ENCODE results near the gene TOX2.

TOX2 gene

DNA sequence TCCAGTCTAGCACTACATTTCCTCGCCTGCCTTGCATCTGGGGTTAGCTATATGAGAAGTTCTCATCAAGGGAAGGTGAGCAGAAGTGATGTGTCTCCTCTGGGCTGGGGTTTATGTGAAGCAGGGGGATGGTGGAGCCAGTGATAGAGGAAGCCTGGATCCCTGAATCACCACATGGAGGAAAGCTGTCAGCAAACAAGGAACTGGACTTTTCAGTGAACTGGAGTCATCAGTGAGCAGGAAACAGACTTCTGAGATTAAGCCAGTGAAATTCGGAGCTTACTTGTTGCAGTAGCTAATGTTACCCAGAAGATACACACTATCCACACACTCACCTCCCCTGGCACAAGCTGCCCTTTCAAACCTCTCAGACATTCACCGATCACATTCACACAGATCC is 13.4 kb upstream of the TOX2 start:
- Histone ChIP-seq H3K27me3 (replicated peaks; ENCODE audit: control insufficient read depth, insufficient read depth, low read length) (no peaks in the 10 kb centered on the region), H3K4me3 (replicated peaks; ENCODE audit: low read depth, low read length) (no peak overlapping the region), H3K36me3 (ENCODE audit: control insufficient read depth, insufficient read depth, low read length) (no peaks in the 10 kb centered on the region)
- TF ChIP-seq, protein P1, sequence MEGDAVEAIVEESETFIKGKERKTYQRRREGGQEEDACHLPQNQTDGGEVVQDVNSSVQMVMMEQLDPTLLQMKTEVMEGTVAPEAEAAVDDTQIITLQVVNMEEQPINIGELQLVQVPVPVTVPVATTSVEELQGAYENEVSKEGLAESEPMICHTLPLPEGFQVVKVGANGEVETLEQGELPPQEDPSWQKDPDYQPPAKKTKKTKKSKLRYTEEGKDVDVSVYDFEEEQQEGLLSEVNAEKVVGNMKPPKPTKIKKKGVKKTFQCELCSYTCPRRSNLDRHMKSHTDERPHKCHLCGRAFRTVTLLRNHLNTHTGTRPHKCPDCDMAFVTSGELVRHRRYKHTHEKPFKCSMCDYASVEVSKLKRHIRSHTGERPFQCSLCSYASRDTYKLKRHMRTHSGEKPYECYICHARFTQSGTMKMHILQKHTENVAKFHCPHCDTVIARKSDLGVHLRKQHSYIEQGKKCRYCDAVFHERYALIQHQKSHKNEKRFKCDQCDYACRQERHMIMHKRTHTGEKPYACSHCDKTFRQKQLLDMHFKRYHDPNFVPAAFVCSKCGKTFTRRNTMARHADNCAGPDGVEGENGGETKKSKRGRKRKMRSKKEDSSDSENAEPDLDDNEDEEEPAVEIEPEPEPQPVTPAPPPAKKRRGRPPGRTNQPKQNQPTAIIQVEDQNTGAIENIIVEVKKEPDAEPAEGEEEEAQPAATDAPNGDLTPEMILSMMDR (IDR thresholded peaks at IDR 0.05; ENCODE audit: insufficient read depth, low read length, poor library complexity, severe bottlenecking): no peak
- DNase-seq (ENCODE audit: extremely low read depth, insufficient read length): no peak

- TF ChIP-seq, protein P1 (IDR thresholded peaks at IDR 0.05; ENCODE audit: insufficient read depth, low read length, poor library complexity, severe bottlenecking): no peak
- no peak for DNase-seq (ENCODE audit: extremely low read depth, insufficient read length)
Measured at GRCh38 chr20:43903953-43904826, 10.5 kb upstream of the TOX2 start.

GRCh38 chr20:43904827-43905177 is 9.8 kb upstream of the TOX2 start:
- no peaks in the 10 kb centered on the region for H3K27me3 ChIP-seq (replicated peaks; ENCODE audit: control insufficient read depth, insufficient read depth, low read length)
- TF ChIP-seq, protein P1 (IDR thresholded peaks at IDR 0.05; ENCODE audit: insufficient read depth, low read length, poor library complexity, severe bottlenecking): no peak
- no peaks in the 10 kb centered on the region for H3K36me3 ChIP-seq (ENCODE audit: control insufficient read depth, insufficient read depth, low read length)
- DNase-seq (ENCODE audit: extremely low read depth, insufficient read length): no peak
- H3K4me3 ChIP-seq (replicated peaks; ENCODE audit: low read depth, low read length): no peak overlapping the region

More at GRCh38 chr20:43903953-43904826, 10.5 kb upstream of the TOX2 start:
- no peaks in the 10 kb centered on the region for H3K27me3 ChIP-seq (replicated peaks; ENCODE audit: control insufficient read depth, insufficient read depth, low read length)
- no peak overlapping the region for H3K4me3 ChIP-seq (replicated peaks; ENCODE audit: low read depth, low read length)
- no peaks in the 10 kb centered on the region for H3K36me3 ChIP-seq (ENCODE audit: control insufficient read depth, insufficient read depth, low read length)

GRCh38 chr20:43906505-43907034 is 8.1 kb upstream of the TOX2 start:
- TF ChIP-seq, protein P1 (IDR thresholded peaks at IDR 0.05; ENCODE audit: insufficient read depth, low read length, poor library complexity, severe bottlenecking): no peak
- no peak overlapping the region for H3K4me3 ChIP-seq (replicated peaks; ENCODE audit: low read depth, low read length)
- no peaks in the 10 kb centered on the region for H3K27me3 ChIP-seq (replicated peaks; ENCODE audit: control insufficient read depth, insufficient read depth, low read length)
- DNase-seq (ENCODE audit: extremely low read depth, insufficient read length): no peak
- H3K36me3 ChIP-seq (ENCODE audit: control insufficient read depth, insufficient read depth, low read length): no peaks in the 10 kb centered on the region

DNA sequence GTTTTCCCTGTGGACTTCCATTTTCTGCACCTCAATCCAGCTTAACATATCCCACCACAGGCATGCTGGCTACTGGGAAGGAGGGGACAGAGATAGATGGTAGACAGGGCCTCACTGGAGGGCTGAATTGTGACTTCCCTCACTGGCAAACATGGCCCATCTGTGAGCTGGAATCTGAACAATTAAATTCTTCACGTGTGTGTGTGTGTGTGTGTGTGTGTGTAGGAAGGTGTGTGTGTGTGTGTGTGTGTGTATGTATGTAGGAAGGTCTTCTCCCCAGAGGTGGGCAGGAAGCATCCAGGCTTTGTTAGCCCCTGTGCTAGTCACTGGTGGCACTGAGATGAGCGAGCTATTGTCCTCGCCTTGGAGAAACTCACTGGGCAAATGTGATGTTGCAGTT is 5.4 kb upstream of the TOX2 start:
- no peak overlapping the region for H3K4me3 ChIP-seq (replicated peaks; ENCODE audit: low read depth, low read length)
- DNase-seq (ENCODE audit: extremely low read depth, insufficient read length): no peak
- H3K36me3 ChIP-seq (ENCODE audit: control insufficient read depth, insufficient read depth, low read length): no peaks in the 10 kb centered on the region

More for the DNA sequence above, 5.4 kb upstream of the TOX2 start:
- TF ChIP-seq, protein P1 (IDR thresholded peaks at IDR 0.05; ENCODE audit: insufficient read depth, low read length, poor library complexity, severe bottlenecking): no peak
- H3K27me3 ChIP-seq (replicated peaks; ENCODE audit: control insufficient read depth, insufficient read depth, low read length): no peaks in the 10 kb centered on the region
